NCI-H69 (cell line): ENCODE data around the gene SLC16A10.
"Not testable (repeated sequence)": the region's sequence is repeated elsewhere in the genome, so short reads cannot be mapped to it uniquely, and the experiment has no call there.

Source experiments
- DNase-seq: peaks from one replicate; lab custom pipeline; 2025; lab: John Stamatoyannopoulos, UW

The SLC16A10 gene

DNA sequence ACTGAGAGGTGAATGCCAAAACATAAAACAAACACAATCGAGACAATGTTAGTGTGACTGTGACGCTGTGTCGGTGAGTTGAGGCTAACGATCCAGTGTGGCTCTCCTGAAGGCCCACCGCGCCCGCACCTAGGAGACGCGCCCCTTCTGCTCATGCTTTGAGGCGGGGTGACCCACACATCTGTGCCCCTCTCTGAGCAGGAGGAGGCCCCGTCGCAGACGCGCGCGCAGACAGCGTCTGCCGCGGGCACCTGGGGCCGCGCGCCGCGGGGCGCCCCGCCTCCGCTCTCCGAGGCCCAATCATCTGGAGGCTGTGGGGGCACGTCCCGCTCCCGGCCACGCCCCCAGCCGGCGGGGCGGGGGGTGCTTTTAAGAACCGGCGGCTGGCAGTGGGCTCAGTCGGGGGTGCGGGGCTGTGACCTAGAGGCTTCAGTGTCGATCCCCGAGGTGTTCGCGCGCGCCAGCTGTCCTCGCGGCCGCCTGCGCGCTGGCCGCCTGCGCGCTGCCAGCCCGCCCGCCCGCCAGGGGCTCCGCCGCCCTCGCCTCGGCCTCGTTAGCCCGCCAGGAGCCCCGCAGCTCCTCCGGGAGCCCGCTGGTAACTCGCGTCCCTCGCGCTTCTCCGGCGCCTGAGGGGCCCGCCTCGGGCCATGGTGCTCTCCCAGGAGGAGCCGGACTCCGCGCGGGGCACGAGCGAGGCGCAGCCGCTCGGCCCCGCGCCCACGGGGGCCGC is at the start of gene SLC16A10:
TSS of gene SLC16A10 (plus strand) at position 398 of the 730 bp plus-strand sequence. CDS start at position 648, 250 bp downstream.
- peak; percentile 91 for DNase-seq

GRCh38 chr6:111038534-111039252 is 48.6 kb upstream of the SLC16A10 start:
- no peak for DNase-seq

DNA sequence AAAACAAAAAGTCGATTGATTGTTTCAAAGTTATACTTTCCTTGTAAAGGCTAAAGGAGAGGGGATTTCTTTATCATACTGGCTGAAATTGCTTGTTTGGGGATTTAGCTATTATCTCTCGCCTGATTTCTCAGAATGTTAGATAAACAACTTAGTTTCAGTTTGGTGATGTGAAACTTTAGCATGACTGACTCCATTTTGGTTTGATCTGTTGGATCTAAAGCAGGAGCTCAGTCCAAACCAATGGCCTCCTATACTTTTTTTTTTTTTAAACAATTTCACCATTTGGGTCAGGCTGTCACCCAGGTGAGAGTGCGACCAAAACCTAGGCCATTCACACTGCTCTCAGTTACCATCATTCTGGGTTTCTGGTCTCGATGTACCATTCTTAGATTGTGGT is 45.4 kb upstream of the SLC16A10 start:
- DNase-seq = no peak

GRCh38 chr6:111047244-111047643 is 40.1 kb upstream of the SLC16A10 start:
- no peak for DNase-seq

- no peak for DNase-seq
Observed at GRCh38 chr6:111050261-111051023, 36.9 kb upstream of the SLC16A10 start.

DNA sequence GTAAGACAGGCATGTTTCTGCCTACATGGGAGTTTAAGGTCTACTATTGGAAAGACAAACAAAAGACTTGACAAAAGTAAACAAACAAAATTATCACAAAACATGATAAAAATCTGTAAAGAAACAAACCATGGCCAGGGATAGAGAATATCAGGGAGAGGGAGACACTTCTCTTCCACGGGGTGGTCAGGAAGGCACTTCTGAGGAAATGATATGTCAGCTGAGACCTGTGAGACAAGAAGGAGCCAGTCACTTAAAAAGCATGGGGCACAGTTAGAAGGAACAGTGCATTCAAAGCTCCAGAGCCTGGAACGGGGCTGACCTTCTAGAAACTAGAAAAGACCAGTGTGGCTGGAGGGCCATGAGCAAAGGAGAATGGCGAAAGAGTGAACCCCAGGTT is 35.1 kb upstream of the SLC16A10 start:
- no peak for DNase-seq

- DNase-seq = peak; percentile 52
Observed at GRCh38 chr6:111057074-111057752, 30.1 kb upstream of the SLC16A10 start.

DNA sequence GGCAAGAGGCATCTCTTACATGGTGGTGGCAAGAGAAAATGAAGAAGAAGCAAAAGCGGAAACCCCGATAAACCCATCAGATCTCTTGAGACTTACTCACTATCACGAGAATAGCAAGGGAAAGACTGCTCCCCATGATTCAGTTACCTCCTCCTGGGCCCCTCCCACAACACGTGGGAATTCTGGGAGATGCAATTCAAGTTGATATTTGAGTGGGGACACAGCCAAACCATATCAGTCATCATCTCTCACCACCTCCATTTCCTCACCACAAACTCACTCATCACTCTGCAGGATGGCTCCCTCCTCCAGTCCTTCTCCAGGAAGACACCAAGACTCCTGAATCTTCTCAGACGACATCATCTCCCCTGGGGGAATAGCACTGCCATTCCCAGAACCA is 25.8 kb upstream of the SLC16A10 start:
- no peak for DNase-seq

DNA sequence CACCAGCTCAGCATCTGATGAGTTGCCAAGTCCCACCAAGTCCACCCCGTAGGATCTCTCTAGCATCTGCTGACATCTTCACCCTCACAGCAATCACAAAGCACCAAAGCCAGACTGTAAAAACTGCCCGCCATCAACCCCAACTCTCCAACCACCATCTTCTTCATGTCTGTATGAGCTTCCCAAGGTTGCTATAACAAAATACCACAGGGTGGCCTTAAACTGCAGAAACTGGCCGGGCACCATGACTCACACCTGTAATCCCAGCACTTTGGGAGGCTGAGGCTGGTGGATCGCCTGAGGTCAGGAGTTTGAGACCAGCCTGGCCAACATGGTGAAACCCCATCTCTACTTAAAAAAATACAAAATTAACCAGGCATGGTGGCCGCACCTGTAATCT is 25.3 kb upstream of the SLC16A10 start:
- not testable (repeated sequence) for DNase-seq

DNA sequence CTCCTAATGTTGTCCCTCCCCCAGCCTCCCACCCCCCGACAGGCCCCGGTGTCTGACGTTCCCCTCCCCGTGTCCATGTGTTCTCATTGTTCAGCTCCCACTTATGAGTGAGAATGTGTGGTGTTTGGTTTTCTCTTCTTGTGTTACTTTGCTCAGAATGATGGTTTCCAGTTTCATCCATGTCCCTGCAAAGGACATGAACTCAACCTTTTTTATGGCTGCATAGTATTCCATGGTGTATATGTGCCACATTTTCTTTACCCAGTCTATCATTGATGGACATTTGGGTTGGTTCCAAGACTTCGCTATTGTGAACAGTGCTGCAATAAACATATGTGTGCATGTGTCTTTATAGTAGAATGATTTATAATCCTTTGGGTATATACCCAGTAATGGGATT is 24.4 kb upstream of the SLC16A10 start:
- not testable (repeated sequence) for DNase-seq

GRCh38 chr6:111068109-111068865 is 19.0 kb upstream of the SLC16A10 start:
- DNase-seq = no peak

DNA sequence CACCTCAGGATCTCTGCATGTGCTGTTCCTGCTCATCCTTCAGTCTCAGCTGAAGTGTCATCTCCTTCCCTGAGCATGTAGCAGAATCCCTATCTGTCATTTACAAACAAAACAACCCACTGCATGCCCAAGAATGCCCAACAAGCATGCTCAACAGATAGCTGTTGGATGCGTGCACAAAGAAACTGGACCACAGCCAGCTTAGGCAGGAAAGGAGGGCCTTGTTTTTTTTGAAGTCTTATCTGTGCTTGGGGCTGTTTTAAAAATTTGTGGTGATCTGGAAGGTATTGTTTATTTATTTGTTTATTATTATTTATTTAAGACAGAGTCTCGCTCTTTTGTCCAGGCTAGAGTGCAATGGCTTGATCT is 18.5 kb upstream of the SLC16A10 start:
- DNase-seq = no peak

DNA sequence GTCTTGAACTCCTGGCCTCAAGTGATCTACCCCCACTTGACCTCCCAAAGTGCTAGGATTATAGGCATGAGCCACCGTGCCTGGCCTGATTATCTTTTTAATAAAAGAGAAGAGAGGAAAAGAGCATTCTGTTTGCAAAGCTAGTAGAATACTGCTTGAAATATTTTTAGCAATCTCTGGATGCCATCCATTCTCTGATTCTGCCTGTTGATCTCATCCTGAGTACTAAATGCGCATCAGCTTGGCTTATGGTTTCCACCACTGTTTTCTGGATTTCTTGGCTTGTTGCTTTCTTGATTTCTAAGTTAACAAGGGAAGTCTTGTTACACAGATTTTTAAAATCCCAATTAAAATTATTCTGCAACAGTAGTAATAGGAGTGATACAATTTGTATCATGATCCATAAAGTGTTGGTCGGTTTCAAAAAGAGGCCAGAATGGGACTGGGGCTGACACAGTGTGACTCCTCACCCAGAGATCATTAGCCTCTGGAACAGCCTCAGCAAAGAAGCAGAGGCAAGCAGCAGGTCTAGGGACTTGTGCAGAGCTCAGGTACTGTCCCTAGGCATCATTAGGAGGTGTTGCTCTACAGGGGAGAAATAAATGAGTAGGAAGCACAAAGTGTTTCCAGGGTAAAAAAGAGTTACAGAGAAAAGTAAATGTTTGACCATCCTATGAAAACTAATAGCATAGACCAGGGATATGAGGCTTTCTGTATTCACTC is 17.8 kb upstream of the SLC16A10 start:
- no peak for DNase-seq

- DNase-seq = no peak
Observed at GRCh38 chr6:111070105-111071005, 16.9 kb upstream of the SLC16A10 start.

GRCh38 chr6:111072801-111073360 is 14.4 kb upstream of the SLC16A10 start:
- DNase-seq = no peak

DNA sequence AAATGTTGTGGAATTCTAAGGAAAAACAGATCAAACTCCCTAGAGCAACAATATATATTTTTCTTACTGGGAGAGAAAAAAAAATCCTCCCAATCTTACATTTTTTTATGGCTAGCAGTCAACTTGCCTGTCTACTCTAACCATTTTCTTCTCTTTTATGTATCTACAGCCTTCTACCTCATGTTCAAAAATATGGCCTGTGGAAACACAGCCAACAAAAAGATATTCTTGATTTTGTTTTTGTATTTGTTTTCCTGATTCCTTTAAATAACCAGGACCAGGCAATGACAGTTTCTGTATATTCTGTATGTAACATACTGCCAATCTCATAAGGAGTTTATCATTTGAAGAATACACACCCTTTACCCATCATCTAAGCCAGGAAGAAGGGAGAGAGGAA is 13.0 kb upstream of the SLC16A10 start:
- no peak for DNase-seq

DNA sequence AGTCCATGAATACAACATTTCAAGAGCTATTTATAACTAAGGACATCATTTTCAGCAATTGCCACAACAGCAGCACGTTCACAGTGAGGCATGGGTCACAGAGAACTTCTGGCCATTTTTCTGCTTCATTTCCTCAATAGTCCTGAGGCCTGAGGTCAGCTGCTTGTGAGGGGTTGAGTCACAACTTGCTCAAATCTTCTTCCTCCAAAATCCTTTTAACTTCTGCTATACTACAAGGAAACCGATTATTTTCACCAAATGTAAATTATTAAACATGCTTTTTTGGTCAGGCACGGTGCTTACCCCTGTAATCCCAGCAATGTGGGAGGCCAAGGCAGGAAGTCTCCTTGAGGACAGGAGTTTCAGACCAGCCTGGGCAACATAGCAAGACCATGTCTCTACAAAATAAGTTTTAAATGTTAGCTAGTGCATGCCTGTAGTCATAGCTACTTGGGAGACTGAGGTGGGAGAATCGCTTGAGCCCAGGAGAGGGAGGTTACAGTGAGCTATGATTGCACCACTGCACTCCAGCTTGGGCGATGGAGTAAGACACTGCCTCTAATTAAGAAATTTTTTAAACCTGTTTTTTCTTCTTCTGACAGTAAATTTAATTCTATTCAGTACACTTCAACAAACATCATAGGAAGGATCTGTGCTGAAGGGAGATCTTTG is 11.1 kb upstream of the SLC16A10 start:
- no peak for DNase-seq

- peak; percentile 13 for DNase-seq
Observed at GRCh38 chr6:111080698-111081097, 6.6 kb upstream of the SLC16A10 start.

DNA sequence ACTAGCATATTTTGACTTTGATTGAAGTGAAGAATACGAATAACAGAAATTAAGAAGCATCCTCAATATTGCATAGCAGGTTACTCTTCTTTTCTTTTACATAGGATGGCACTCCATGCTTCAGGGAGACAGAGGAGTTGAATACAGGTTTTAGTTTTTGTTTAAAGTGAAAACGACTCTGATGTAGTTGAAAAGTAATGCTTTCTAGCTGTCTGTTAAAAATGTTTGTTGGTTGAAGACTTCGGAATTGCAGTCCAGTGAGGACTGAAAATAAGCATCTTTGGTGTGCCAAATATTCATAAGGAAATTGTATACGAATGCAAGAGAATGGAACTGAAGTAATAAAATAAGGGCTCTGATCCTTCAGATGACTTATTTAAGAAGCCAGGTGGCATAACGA is 618 bp upstream of the SLC16A10 start:
- no peak for DNase-seq
